Colon (tissue), 2 donors: ENCODE measurements around the gene PDZD7.

Experiments
- FAIRE-seq: peaks from 2 replicates; lab custom pipeline; 2012; peaks lifted over from hg19 to GRCh38; lab: Jason Lieb, UNC
- donor health status: control.
- donor health status: control.

Gene PDZD7

DNA sequence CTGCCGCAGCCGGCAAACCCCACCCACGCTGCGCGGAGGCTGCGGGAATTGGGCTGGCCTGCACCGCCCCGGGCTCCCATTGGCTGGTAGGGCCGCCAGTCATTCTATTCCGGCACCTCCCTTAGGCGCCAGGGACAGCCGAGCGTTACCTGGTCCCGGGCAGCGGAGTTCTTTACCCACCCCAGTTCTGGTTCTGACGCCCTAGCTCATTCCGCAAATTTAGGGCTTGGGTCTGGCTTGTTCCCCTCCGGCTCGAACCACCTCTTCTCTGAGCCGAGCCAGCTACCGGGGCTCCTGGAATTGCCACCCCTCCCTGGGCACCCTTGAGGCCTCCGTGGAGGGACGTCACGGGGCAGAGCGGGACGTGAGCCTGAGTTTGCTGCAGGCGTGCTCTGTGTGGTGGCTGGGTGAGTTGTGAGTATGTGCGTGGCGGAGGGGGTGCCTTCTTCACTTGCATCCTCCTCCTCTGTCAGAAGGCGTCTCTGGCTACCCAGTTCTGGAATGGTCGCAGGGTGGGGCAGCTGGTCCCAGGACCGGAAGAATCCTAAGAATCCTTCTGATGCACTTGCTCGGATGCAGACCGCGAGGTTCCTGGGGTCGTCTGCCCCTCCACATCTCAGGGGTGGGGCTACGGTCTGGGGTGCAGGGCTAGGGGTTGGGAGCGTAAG lies at the start of gene PDZD7, which contains the start of gene SFXN3:
Gene PDZD7, minus strand, starts transcription at position 2 of the 668 bp plus-strand sequence. CDS start 910 bp downstream, outside the sequence.
Gene SFXN3, plus strand, starts transcription at position 107 of the 668 bp plus-strand sequence. CDS start 3,461 bp downstream, outside the sequence.
- no peak for FAIRE-seq

DNA sequence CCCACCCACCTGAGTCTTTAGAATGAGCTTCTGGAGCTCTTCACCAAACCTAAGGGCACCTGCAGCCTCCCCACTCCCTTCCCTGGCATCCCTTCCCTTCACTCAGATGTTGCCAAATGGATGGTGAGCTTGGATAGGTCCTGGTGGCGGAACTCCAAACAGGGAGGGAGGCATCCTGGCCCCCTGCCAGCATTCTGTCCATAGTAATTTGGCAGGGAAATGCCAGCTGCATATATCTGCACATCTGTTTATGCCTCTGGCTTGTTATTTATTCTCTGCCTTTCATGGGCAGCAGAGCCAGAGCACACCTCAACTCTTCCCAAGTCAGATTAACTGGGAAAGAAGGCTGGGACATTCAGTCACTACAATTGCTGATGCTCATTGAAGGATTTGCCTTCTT lies 48.9 kb upstream of the PDZD7 start:
- FAIRE-seq: no peak

DNA sequence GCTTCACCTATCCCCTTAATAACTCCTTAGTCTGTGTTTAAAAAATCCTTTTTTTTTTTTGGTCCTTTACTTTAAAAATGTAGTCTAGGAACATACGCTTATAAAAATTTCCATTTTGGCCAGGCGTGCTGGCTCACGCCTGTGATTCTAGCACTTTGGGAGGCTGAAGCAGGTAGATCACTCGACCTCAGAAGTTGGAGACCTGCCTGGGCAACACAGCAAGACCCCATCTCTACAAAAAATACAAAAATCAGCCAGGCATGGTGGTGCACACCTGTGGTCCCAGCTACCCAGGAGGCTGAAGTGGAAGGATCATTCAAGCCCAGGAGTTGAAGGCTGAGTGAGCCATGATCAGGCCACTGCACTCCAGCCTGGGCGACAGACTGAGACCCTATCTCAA lies 45.7 kb upstream of the PDZD7 start:
- no peak for FAIRE-seq

DNA sequence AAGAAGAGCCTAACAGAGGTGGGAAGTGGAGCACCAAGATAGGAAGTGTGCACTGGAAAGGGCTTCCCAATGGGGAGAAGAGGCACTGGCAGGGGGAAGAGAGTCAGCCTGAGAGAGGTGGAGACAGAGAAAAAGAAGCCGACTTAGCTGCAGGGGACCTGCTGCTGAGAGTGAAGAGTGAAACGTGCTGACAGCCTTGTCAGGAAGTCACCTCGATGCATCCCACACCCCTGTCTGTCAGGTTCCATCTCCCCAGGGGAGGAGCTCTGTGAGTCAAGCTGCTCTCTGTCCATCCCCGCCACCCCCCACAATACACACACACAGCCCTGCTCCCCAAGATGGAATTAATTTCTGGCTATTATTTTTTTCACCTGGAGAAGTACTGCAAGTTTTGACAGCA lies 44.8 kb upstream of the PDZD7 start:
- no peak for FAIRE-seq

DNA sequence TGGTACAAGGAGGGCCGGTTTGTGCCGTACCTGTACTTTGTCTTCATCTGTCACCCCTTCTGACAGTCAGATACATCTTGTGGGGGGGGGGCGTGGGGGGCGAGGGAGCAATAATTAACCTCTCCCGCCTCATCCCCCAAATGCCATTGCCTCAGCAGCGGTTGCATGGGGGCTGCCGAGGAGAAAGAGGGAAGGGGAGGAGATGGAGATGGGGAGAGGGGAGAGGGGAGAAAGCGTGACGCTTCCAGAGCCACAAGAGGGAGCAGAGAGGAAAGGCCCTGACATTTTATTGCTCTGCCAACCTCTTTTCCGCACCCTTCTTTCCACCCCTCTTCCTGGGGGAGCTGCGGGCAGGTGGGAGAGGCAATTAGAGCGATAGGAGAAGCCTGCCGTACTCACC lies 42.7 kb upstream of the PDZD7 start:
- FAIRE-seq: no peak

DNA sequence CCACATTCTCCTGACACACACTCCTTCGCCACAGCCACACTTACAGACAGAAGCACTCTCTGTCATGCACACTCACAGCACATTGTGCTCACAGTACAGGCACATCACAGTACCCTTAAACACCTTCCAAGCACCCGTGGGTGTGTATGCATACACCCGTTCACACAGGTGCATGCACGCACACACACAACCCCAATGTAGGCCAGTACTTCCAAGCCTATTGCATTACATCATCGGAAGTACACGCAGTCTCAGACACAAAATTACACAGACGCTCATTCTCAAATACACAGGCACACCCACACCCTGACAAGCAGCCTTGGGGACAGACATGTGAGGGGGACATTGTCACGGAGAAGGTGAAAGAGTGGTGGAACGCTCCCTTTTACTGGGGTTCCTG lies 42.0 kb upstream of the PDZD7 start:
- no peak for FAIRE-seq

DNA sequence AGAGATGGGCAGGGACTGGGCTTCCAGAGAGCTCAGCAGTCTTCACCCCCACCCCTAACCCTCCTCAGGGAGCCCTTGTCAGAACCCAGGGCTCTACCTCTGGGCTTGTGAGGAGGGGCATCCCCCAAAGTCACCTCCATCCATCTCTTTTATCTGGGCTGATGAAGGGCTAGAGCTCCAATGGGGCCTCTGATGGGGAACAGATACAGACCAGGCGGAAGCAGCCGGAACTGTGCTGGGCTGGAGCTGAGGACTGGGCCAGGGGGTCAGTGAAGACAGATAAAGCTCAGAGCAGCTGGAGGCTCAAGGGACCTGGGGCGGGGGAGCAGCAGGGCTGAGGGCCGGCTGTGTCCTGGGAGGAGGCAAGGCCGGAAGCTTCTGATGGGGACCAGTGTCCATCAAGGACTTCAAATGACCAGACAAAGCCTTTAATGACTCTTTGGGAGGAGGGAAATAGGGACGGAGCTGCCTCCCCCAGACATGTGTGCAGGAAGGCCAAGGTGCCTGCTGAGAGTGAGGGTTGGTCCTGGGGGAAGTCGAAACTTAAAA lies 41.0 kb upstream of the PDZD7 start:
- no peak for FAIRE-seq

DNA sequence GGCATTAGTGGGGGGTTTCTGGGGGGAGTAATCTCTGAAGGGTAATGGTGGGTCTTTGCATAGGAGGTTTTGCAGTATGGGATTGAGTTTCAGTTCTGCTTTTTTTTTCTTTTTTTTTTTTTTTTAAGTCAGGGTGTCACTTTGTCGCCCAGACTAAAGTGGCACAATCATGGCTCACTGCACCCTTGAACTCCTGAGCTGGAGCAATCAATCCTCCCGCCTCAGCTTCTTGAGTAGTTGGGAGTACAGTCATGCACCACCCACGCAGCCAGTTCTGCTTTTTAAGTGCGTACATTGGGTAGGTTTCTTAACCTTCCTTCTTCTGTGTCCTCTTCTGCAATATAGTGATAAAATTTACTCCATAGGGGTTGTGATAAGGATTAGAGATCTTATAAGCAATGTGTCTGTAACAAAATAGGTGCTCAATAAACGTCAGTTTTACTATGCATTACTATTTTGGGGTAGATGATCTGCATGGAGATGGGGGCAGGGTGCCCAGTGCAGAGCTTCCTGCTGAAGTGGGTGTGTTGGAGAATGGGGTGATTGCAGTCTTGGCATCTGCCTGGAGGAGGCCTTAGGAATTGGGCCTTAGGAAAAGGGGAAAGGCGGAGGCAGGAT lies 40.4 kb upstream of the PDZD7 start:
- FAIRE-seq: no peak

DNA sequence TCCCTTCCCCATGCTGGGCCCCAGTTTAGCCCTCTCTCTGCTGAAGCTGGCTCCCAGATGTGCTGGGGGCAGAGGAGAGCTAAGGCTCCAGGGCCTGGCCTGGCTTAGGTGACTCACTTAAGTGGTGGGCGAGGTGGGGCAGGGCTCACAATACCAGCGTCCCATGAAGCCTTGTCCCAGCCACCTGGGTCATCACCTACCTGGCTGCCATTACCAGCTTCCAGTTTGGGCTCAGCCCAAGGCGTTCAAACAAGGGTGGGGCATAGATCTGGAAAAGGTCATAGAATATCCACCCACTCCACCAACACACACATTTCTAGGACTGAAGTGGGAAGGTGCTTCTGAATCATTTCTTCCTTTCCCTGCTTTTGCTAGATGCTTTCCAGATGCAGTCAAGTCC lies 39.2 kb upstream of the PDZD7 start:
- no peak for FAIRE-seq

DNA sequence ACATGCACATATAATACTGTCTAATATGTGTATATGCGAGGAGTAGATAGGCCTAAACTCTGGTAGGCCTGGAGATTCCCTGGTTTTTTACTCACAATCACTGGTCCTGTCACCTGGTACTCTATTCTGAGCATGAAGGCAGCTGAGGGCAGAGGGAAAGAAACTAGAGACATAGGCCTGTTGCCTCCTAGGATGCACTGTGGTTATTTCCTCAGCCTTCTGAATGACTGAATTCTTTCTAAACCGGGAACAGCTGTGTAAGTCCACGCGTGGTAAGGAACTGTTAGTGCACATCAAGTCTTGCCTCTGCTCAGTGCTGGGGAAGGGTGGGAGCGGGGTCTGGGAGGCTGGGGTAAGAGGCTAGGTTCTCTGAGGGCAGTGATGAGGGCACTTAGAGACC lies 38.5 kb upstream of the PDZD7 start:
- no peak for FAIRE-seq

DNA sequence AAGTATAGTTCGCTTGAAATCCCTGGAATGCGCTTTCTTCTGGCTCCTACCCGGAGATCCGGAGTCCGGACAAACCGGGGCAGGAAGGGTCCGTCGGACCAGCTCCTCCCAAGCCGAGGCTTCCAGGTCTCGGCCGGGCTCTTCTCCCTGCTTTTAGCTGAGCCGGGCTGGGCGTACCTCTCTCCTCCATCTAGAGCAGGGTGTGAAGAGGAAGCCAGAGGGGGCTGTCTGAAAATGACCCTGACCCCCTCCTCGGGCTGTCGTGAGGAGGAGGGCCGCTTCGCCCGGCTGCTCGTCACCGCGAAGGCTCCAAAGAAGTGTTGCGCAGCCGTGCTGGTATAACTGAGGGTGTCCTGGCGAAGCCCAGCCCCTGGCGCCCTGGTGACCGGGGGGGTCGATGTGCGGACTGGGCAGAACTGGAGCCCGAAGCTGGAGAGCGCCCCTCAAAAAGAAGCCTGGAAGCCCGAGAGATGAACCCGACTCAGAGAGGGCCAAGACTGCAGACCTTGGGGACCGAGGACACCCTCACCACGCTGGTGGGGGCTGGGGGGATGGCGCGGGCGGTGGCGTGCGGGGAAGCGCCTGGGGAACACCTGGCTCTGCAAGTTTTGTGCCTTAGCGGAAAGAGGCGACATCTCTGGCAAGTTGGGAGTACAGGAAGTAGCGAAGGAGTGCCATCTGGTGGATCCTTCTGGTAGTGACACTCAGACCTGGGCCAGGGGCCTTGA lies 36.6 kb upstream of the PDZD7 start:
- FAIRE-seq: no peak

DNA sequence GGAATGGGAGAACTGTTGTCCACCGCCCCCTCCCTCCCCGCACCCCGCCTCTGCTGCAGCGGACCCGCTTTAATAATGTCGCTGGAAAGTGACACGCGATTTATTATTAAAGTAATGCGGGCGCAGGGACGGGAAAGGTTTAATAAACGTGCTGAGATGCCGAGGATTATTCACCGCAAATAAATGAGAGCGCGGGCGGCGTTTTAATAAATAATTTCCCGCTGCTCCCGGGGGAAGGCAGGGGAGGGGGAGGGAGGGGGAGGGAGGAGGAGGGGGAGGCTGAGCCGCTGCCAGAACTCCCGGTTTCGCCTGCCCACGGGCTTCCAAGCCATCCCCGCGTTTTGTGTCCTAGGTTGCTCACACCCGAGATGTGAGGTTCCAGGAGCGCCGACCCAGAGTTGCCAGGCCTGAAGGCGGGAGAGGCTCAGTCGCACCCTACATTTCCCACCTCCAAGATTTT lies 36.0 kb upstream of the PDZD7 start:
- FAIRE-seq: no peak

DNA sequence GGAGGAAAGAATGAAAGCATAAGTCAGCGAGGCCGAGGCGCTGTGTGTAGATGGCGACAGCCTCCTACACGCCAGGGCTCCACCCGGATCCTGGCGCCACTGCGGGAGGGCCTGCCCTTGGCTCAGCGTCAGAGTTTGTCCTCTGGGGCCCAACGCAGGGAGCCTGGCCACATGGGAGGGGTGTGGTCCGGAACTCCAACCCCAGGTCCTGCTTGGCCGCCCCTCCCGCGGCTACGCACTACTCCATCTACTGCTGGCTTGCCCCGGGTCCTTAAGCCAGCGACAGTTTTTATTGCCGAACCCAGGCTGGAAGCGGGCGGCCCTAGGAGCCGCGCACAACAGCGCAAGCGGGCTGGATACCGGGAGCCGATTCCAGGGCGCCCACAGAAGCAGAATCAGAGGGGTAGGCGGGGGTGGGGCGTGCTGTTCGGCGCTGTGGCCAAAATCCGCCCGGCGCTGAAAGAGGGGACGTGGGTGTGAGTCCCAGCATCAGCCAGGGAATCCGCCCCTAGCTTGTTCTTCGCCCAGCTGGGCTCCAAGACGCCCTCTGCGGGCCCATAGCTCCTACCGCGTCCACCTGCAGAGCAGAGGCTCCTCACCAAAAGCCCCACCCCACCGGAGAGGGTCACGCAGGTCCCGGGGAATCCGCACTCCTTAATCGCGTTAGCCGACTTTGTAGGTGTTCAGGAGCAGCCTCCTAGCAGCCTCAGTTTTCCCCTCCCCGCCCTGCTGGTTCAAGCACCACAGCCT lies 35.4 kb upstream of the PDZD7 start:
- no peak for FAIRE-seq

DNA sequence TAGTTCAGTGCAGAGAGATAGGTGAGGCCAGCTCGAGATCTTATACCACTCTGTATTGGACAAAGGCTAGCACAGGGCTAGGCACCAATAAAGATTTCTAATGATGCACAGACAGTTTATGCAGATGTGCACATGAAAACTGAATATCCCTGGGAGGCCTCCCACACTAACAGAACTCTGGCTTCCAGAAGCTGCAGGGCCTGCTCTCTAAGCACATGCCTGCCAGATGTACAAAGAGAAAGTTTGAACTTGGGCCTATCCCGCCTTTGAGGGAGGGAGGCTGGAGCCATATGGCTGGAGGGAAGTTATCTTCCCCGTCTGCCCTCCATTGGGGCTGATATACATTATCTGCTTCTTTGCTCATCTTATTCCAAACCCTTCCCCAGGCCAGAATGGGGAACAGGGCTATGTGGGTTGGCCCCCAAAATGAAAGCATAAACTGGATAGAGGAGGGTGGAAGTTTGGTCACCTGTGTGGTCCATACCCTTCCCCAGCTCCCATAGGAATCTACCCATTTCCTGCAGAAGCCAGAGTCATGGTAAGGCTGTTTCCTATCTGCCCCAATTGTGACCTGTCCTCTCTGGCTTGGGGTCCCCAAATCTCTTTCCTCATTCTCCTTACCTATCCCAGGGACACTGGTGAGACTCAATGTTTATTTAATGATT lies 34.7 kb upstream of the PDZD7 start:
- FAIRE-seq: no peak

DNA sequence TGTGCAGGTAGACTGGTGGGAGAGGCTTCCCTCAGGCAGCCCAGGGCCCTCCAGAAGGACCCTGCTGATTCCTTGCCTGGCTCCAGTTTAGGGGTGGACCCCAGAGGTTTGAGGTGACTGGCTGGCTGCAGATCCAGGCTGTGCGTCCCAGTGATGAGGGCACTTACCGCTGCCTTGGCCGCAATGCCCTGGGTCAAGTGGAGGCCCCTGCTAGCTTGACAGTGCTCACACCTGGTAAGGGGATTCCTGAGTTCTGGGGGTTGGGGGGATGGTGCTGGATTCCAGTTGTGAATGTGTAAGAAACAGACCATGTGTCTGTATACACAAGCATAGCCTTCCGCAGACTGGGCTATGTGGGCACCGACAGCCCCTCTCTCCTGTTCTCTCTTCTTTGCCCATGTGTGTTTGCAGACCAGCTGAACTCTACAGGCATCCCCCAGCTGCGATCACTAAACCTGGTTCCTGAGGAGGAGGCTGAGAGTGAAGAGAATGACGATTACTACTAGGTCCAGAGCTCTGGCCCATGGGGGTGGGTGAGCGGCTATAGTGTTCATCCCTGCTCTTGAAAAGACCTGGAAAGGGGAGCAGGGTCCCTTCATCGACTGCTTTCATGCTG lies 33.6 kb upstream of the PDZD7 start:
- no peak for FAIRE-seq

DNA sequence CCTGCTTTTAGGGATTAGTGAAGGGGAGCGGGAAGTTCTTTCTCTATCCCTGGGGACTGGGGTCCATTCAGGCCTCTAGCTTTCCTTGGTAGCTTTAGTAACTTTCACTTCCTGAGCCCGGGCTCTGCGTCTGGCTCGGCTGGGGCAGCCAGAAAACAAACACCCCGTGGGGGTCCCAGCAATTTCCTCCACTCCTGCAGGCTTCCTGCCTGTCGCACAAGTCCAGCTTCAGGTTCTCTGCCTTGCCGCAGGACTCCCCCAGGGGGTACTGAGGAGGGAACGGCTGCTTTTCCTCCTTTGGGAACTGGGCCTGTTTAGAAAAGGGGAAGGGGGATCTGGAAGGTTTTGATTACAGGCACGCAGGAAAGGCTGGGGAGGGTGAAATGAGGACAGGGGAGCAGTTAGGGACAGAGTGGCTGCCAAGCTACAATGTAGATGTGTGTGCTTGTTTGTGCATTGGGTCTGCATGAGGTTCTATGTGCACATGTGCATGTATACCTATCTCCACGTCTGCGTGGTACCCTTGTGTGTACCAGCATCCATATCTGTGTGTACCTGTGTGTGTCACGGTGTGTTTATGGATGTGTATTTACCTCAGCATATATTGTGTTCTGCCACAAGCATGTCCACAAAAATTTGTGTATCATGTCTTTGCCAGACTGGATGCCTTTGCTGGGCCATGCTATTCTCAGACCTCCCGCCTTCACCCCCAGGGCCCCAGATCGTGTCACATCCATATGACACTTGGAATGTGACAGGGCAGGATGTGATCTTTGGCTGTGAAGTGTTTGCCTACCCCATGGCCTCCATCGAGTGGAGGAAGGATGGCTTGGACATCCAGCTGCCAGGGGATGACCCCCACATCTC lies 32.9 kb upstream of the PDZD7 start:
- no peak for FAIRE-seq

DNA sequence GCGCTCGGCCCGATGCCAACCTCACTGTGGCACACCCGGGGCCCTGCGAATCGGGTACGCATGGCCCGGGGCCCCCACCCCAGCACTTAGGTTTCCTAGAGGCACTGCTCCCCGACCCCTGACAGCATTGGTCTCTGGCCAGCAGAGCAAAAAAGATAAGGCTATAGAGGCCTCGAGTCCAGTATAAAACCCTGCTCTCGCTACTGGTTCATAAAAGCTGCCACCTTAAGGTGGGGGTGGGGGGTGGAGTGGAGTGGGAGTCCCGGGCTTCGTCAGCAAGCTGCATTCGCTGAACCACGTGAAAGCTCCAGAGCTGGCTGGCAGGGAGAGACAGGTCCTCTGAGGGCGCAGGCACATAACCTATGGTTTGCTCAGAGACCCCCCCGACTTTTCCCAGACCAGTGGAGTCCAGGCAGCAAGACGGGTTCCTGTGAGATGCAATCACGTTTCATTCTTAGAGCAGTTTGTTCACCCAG lies 32.2 kb upstream of the PDZD7 start:
- no peak for FAIRE-seq

DNA sequence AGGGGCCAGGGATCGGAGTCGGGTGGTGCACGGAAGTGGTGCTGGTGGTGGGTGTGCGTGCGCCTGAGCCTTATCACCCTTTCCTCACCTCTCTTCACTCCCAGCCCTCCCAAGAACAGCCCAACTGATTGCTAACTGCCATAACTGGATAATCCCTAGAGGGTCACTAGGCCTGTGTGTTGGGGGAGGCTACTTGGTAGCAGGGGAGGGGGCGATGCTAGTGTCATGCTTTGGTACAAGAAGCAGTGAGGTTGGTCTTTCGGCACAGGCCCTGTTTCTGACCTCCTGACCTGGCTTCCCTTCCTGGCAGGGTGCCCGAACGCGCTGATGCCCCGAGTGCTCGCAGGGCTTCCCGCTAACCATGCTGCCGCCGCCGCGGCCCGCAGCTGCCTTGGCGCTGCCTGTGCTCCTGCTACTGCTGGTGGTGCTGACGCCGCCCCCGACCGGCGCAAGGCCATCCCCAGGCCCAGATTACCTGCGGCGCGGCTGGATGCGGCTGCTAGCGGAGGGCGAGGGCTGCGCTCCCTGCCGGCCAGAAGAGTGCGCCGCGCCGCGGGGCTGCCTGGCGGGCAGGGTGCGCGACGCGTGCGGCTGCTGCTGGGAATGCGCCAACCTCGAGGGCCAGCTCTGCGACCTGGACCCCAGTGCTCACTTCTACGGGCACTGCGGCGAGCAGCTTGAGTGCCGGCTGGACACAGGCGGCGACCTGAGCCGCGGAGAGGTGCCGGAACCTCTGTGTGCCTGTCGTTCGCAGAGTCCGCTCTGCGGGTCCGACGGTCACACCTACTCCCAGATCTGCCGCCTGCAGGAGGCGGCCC lies 31.5 kb upstream of the PDZD7 start:
- FAIRE-seq: no peak

DNA sequence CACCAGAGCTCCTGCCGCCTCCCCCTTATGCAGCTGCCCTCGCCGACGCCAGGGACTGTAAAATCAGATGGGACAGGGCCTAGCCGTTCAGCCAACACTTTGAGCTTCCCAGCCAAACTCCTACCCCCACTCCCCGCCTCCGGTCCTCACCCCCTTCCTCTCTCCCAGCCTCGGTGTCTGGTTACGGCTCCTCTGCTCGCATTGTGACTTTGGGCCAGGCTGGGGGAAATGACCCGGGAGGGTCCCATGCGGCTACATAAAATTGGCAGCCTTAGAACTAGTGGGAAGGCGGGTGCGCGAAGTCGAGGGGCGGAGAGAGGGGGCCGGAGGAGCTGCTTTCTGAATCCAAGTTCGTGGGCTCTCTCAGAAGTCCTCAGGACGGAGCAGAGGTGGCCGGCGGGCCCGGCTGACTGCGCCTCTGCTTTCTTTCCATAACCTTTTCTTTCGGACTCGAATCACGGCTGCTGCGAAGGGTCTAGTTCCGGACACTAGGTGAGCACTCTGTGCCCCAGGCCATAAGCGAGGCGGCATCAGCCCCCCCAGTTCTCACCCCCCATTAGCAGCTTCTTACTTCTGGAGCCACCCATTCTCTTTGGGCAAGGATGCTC lies 30.8 kb upstream of the PDZD7 start, which contains the start of gene KAZALD1:
Gene KAZALD1, plus strand, starts transcription at position 366 of the 608 bp plus-strand sequence. CDS start 604 bp downstream, outside the sequence.
- no peak for FAIRE-seq
